22Rv1 (cell line): ENCODE data around the gene KIF25.

ENCODE experiments used
- ZFX ChIP-seq: fragments of 450-650 bp; IDR thresholded peaks from 2 replicates; pipeline ENCODE4 v1.6.1; 2017; ENCODE audit warnings: antibody characterized with exemption, borderline replicate concordance
- TF ChIP-seq, protein P1 (sequence below): fragments of 450-650 bp; IDR thresholded peaks from 2 replicates; pipeline ENCODE4 v1.5.1; 2017; ENCODE audit warnings: mild to moderate bottlenecking

DNA sequence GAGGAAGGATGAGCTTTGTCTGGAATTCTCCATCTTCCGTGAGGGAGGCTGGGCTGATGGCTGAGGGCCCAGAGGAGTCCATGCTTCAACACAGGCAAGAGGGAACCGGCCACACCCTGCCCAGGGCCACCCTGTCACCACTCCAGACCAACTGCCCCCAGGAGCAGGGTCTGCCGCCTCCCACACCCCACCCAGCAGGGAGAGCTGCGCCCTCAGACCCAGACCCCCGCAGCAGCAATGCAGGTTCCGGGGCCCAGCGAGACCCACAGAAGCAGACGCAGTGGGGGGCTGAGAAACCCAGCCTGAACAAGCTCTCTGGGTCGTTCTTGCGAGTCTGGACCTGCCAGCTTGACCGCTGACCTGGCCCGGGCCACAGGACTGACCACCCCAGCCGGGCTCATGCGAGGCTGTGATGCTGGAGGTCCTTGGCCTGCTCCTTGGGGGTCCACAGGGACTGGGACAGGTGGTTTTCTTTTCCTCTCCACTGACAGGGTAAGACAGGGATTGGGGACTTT, 56.5 kb downstream of the KIF25 start:
- TF ChIP-seq, protein P1, sequence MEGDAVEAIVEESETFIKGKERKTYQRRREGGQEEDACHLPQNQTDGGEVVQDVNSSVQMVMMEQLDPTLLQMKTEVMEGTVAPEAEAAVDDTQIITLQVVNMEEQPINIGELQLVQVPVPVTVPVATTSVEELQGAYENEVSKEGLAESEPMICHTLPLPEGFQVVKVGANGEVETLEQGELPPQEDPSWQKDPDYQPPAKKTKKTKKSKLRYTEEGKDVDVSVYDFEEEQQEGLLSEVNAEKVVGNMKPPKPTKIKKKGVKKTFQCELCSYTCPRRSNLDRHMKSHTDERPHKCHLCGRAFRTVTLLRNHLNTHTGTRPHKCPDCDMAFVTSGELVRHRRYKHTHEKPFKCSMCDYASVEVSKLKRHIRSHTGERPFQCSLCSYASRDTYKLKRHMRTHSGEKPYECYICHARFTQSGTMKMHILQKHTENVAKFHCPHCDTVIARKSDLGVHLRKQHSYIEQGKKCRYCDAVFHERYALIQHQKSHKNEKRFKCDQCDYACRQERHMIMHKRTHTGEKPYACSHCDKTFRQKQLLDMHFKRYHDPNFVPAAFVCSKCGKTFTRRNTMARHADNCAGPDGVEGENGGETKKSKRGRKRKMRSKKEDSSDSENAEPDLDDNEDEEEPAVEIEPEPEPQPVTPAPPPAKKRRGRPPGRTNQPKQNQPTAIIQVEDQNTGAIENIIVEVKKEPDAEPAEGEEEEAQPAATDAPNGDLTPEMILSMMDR: no peak
- TF ChIP-seq ZFX: no peak
